ENCODE data around the gene RBM47.

DNA sequence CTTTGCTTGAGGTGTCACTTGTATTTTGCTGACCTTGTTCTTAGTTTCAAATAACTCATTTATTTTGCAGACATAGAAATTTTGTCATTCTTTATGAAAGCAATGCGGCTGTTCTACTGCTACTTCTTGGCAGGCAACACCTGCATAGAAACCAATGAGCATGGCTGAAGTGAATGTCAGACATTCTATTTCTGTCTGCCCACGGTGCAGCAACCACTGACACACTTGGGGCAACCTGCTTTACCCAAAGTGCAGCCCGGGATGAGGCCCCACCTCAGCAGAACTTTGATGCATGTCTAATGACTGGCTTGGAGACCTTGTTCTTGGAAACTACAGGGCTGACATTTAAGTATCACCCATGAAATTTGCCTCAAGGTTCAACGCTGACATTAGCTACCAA lies 93.6 kb downstream of the RBM47 start:
- no peak for TF ChIP-seq POLR2A (IDR thresholded peaks at IDR 0.05)
- TF ChIP-seq CTCF (IDR thresholded peaks at IDR 0.05): no peak

Measured in Peyer's patch (tissue), 4 donors.